Kidney (tissue), 14 donors: ENCODE results near the gene C13orf46. TPM values are rescaled to one million over a fixed set of nuclear protein-coding genes. Genes with fewer than 3 reads are reported as not detected.

Experiments used
- DNase-seq, 5 donors: peaks; one replicate each; pipeline ENCODE4 v3.0.0-alpha.2; 2013 to 2020
- FAIRE-seq: peaks from 2 replicates; lab custom pipeline; 2012; peaks lifted over from hg19 to GRCh38; lab: Jason Lieb, UNC
- H3K27ac ChIP-seq, 2 donors: one replicate each; pipeline ENCODE4 v1.7.0; 2013; ENCODE audit warnings: low read depth in 2 of 2, low read length in 2 of 2, inconsistent platforms in 1 of 2
- H3K27me3 ChIP-seq: one replicate; pipeline ENCODE4 v1.7.1; 2013; ENCODE audit warnings: low read length, inconsistent platforms; ENCODE audit not compliant: control insufficient read depth, insufficient read depth
- H3K36me3 ChIP-seq, 3 donors: one replicate each; pipeline versions ENCODE4 v1.7.0 to v1.7.1; 2013; ENCODE audit warnings: low read length in 3 of 3, control low read depth in 1 of 3, inconsistent platforms in 1 of 3; ENCODE audit not compliant: insufficient read depth in 3 of 3, control insufficient read depth in 2 of 3
- H3K4me1 ChIP-seq, 3 donors: one replicate each; pipeline versions ENCODE4 v1.7.0 to v1.7.1; 2013; ENCODE audit warnings: low read length in 3 of 3, inconsistent platforms in 1 of 3, low read depth in 1 of 3; ENCODE audit not compliant: control insufficient read depth in 2 of 3, insufficient read depth in 2 of 3
- H3K4me3 ChIP-seq, 3 donors: one replicate each; pipeline versions ENCODE4 v1.7.0 to v1.8.1; 2013; ENCODE audit warnings: low read length in 3 of 3, control low read depth in 1 of 3, inconsistent platforms in 1 of 3
- H3K9ac ChIP-seq, 3 donors: one replicate each; pipeline versions ENCODE4 v1.7.0 to v1.7.1; 2013; ENCODE audit warnings: low read length in 3 of 3, control low read depth in 1 of 3, inconsistent platforms in 1 of 3
- H3K9me3 ChIP-seq, 3 donors: one replicate each; pipeline versions ENCODE4 v1.7.0 to v1.7.1; 2013; ENCODE audit warnings: low read length in 3 of 3, control low read depth in 1 of 3, inconsistent platforms in 1 of 3; ENCODE audit not compliant: control insufficient read depth in 2 of 3, insufficient read depth in 1 of 3
- intact Hi-C: fragments of 100-400 bp; cut with DNase I; formaldehyde crosslinking; loops from one replicate; pipeline ENCODE4 v1.11.1; 2022
- polyA plus RNA-seq: library from polyadenylated mRNA; stranded (reverse); fragments of 350-450 nt; fragmentation: Illumina TruSeq; extraction: RNeasy Lipid Tissue Mini Kit (QIAGEN cat#74804); gene quantifications from one replicate; pipeline ENCODE4 v1.2.3, GENCODE V29; 2014; ENCODE audit warnings: low read depth, low replicate concordance; ENCODE audit not compliant: insufficient read depth
- total RNA-seq: library from RNA; stranded (reverse); fragmentation: NEBNext Ultra II Directional; extraction: Animal tissue kit (Norgen Biotek cat#: 25700); gene quantifications from one replicate; pipeline ENCODE4 v1.2.1, GENCODE V29; 2021
- TF ChIP-seq, protein P1 (sequence below): IDR thresholded peaks from 3 replicates; pipeline ENCODE4 v1.5.1; 2012; ENCODE audit warnings: mild to moderate bottlenecking, moderate library complexity, borderline replicate concordance; ENCODE audit not compliant: insufficient read depth; ENCODE audit errors: extremely low read depth
- donor health status: control.
- donor health status: control.
- donor health status: control.
- donor health status: control.
- donor health status: control.
- donor health status: DM: yes; HTN: yes; CAD: no.
- donor health status: Normal renal cell carcinoma (clear cell type).

Gene C13orf46
- total and polyA plus RNA-seq, 2 donors from 2014 or later: 1.1 TPM; not detected in 1

DNA sequence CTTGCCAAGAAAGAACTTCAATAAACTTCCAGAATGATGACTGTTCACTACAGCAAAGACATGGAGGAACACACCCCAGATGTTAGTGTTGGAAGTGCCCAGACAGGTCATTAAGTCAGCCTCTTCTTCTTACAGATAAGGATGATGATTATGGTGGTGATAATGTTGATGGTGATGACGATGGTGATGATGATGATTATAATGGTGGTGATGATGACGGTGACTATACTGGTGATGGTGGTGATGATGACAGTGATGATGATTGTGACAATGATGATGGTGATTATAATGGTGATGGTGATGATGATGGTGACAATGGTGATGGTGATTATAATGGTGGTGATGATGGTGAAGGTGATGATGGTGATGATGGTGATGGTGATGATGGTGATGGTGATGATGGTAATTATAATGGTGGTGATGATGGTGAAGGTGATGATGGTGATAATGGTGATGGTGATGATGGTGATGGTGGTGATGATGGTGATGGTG is 8.4 kb downstream of the C13orf46 start:
- FAIRE-seq: no peak
- Histone ChIP-seq H3K9ac (no peak overlapping the region), H3K36me3 (peaks cover 0 to 2% (median 0%) of the 10 kb centered on the region in 3 donors), H3K4me1 (no peaks in the 10 kb centered on the region), H3K27me3 (no peaks in the 10 kb centered on the region), H3K4me3 (no peak overlapping the region), H3K9me3 (peaks cover 0 to under 1% (median 0%) of the 10 kb centered on the region in 3 donors), H3K27ac (no peak overlapping the region)
- no peak for DNase-seq
- intact Hi-C loops: no loop called here
- TF ChIP-seq, protein P1, sequence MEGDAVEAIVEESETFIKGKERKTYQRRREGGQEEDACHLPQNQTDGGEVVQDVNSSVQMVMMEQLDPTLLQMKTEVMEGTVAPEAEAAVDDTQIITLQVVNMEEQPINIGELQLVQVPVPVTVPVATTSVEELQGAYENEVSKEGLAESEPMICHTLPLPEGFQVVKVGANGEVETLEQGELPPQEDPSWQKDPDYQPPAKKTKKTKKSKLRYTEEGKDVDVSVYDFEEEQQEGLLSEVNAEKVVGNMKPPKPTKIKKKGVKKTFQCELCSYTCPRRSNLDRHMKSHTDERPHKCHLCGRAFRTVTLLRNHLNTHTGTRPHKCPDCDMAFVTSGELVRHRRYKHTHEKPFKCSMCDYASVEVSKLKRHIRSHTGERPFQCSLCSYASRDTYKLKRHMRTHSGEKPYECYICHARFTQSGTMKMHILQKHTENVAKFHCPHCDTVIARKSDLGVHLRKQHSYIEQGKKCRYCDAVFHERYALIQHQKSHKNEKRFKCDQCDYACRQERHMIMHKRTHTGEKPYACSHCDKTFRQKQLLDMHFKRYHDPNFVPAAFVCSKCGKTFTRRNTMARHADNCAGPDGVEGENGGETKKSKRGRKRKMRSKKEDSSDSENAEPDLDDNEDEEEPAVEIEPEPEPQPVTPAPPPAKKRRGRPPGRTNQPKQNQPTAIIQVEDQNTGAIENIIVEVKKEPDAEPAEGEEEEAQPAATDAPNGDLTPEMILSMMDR: no peak

GRCh38 chr13:113964251-113964995 is 9.5 kb downstream of the C13orf46 start:
- TF ChIP-seq, protein P1: no peak
- DNase-seq (peak in 1 of 5 donors; percentile 46), FAIRE-seq (no peak)
- Histone ChIP-seq H3K4me1 (no peaks in the 10 kb centered on the region), H3K36me3 (peaks cover 0 to 2% (median 0%) of the 10 kb centered on the region in 3 donors), H3K27me3 (no peaks in the 10 kb centered on the region), H3K4me3 (no peak overlapping the region), H3K9me3 (peaks cover 0 to 6% (median 0%) of the 10 kb centered on the region in 3 donors), H3K27ac (no peak overlapping the region), H3K9ac (no peak overlapping the region)
- intact Hi-C loops: no loop called here

DNA sequence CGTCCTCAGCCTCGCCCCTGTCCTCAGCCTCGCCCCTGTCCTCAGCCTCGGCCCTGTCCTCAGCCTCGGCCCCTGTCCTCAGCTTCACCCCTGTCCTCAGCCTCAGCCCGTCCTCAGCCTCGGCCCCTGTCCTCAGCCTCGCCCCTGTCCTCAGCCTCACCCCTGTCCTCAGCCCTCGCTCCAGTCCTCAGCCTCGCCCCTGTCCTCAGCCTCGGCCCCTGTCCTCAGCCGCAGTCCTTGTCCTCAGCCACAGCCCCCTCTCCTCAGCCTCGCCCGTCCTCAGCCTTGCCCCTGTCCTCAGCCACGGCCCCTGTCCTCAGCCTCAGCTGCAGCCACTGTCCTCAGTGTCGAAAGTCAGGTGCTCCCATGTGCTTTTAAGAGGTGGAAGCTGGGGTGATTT is 10.5 kb downstream of the C13orf46 start:
- Histone ChIP-seq H3K36me3 (peaks cover 0 to 2% (median 0%) of the 10 kb centered on the region in 3 donors), H3K9me3 (peaks cover 0 to 11% (median 0%) of the 10 kb centered on the region in 3 donors), H3K4me1 (no peaks in the 10 kb centered on the region), H3K27me3 (no peaks in the 10 kb centered on the region), H3K27ac (no peak overlapping the region), H3K4me3 (no peak overlapping the region), H3K9ac (no peak overlapping the region)
- TF ChIP-seq, protein P1: no peak
- intact Hi-C loops: no loop called here
- FAIRE-seq (no peak), DNase-seq (peak in 1 of 5 donors; percentile 54)
